Measurements from ENCODE around the gene ZDHHC11. TPM values are rescaled to one million over a fixed set of nuclear protein-coding genes. Genes with fewer than 3 reads are reported as not detected.

ZDHHC11 gene
- total and polyA plus RNA-seq, 12 donors, result 0.57 to 8.6 (median 2.9) TPM; not detected in 2

DNA sequence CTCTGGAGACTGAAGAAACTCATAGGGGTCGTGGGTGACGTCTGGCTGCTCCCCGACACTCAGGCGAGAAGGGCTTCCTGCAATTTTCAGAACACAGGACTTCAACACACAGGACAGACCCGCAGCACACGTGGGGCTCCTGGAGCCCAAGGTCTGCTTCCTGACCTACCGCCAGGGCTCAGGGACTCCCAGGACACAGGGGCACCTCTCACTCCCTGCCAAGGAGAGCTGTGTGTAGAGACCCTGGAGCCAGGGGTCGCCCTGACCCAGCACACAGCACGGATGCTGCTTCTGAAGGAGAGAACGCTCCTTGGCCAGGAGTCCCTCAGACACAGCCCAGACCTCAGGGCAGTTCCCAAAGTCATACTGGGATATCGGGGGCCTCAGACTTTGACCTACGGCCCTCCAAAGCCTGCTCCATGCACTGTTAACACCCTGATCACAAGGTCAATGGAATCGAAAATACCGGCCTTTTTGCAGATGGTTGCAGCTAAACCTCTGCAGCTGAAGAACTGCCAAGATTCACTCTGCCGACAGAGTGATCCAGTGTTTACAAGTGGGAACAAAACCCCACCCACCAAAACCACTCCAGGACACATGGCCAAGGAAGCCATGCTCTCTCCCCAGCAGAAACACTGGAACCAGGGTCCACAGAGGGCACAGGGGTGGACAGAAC is 13.8 kb upstream of the ZDHHC11 start:
- no peak for TF ChIP-seq POLR2A (IDR thresholded peaks at IDR 0.05)
- TF ChIP-seq, protein P1, sequence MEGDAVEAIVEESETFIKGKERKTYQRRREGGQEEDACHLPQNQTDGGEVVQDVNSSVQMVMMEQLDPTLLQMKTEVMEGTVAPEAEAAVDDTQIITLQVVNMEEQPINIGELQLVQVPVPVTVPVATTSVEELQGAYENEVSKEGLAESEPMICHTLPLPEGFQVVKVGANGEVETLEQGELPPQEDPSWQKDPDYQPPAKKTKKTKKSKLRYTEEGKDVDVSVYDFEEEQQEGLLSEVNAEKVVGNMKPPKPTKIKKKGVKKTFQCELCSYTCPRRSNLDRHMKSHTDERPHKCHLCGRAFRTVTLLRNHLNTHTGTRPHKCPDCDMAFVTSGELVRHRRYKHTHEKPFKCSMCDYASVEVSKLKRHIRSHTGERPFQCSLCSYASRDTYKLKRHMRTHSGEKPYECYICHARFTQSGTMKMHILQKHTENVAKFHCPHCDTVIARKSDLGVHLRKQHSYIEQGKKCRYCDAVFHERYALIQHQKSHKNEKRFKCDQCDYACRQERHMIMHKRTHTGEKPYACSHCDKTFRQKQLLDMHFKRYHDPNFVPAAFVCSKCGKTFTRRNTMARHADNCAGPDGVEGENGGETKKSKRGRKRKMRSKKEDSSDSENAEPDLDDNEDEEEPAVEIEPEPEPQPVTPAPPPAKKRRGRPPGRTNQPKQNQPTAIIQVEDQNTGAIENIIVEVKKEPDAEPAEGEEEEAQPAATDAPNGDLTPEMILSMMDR (IDR thresholded peaks at IDR 0.05), result no peak
- 71 to 80% (median 77%) methylated on average over 6 to 15 of the region's 15 CpGs for WGBS, 4 donors
- Histone ChIP-seq H3K36me3 (replicated peaks in 1 of 2) (peaks cover 0 to 58% of the 10 kb centered on the region in 2 donors), H3K4me3 (no peak overlapping the region), H3K27me3 (no peaks in the 10 kb centered on the region), H3K27ac (no peak overlapping the region), H3K9me3 (replicated peaks in 1 of 3) (no peaks in the 10 kb centered on the region), H3K4me1 (replicated peaks in 1 of 2) (no peaks in the 10 kb centered on the region)
- no peak for DNase-seq
- intact Hi-C loops (cut with DNase I), result loop anchor here in 1 of 2 donors (1.0 kb wide), 1 partner anchor 45 kb away; no protein-coding TSS in a partner anchor

- WGBS, 4 donors, result 87 to 91% (median 90%) methylated on average over 9 to 16 of the region's 16 CpGs
- Histone ChIP-seq H3K4me3 (no peak overlapping the region), H3K9me3 (replicated peaks in 1 of 3) (no peaks in the 10 kb centered on the region), H3K4me1 (replicated peaks in 1 of 2) (no peaks in the 10 kb centered on the region), H3K27ac (no peak overlapping the region), H3K27me3 (no peaks in the 10 kb centered on the region), H3K36me3 (replicated peaks in 1 of 2) (peaks cover 0 to 45% of the 10 kb centered on the region in 2 donors)
- TF ChIP-seq, protein P1 (IDR thresholded peaks at IDR 0.05), result no peak
- no peak for TF ChIP-seq POLR2A (IDR thresholded peaks at IDR 0.05)
- no peak for DNase-seq
- intact Hi-C loops (cut with DNase I), result no loop called here
These were observed 12.5 kb upstream of the ZDHHC11 start for GRCh38 chr5:863244-863805.

GRCh38 chr5:862367-863243 is 11.8 kb upstream of the ZDHHC11 start:
- no peaks in the 10 kb centered on the region for H3K27me3 ChIP-seq
- H3K36me3 ChIP-seq (replicated peaks in 1 of 2), result peaks cover 0 to 37% of the 10 kb centered on the region in 2 donors
- TF ChIP-seq, protein P1 (IDR thresholded peaks at IDR 0.05), result no peak
- no peak for TF ChIP-seq POLR2A (IDR thresholded peaks at IDR 0.05)
- H3K9me3 ChIP-seq (replicated peaks in 1 of 3), result no peaks in the 10 kb centered on the region
- DNase-seq, result no peak
- 87 to 91% (median 90%) methylated on average over 9 to 25 of the region's 25 CpGs for WGBS, 4 donors
- intact Hi-C loops (cut with DNase I), result no loop called here
- no peak overlapping the region for H3K4me3 ChIP-seq
- no peaks in the 10 kb centered on the region for H3K4me1 ChIP-seq (replicated peaks in 1 of 2)
- H3K27ac ChIP-seq, result no peak overlapping the region
